GM13976 (cell line): ENCODE data around the gene BATF3.

Experiments used
- DNase-seq: peaks from one replicate; pipeline ENCODE4 v3.0.0; 2012; ENCODE audit warnings: low spot score
- in situ Hi-C: fragments of 300-500 bp; cut with MboI; formaldehyde crosslinking; loops from one replicate; pipeline ENCODE4 v1.12.0; 2022; ENCODE audit warnings: low sequenced_read_pairs, mixed read lengths, inconsistent platforms; ENCODE audit not compliant: unreplicated experiment
- TF ChIP-seq, protein P1 (sequence below): IDR thresholded peaks from 2 replicates; pipeline ENCODE4 v1.5.1; 2012; ENCODE audit warnings: borderline replicate concordance, mild to moderate bottlenecking; ENCODE audit not compliant: insufficient read depth; ENCODE audit errors: extremely low read depth, missing control alignments, control extremely low read depth

Gene BATF3

DNA sequence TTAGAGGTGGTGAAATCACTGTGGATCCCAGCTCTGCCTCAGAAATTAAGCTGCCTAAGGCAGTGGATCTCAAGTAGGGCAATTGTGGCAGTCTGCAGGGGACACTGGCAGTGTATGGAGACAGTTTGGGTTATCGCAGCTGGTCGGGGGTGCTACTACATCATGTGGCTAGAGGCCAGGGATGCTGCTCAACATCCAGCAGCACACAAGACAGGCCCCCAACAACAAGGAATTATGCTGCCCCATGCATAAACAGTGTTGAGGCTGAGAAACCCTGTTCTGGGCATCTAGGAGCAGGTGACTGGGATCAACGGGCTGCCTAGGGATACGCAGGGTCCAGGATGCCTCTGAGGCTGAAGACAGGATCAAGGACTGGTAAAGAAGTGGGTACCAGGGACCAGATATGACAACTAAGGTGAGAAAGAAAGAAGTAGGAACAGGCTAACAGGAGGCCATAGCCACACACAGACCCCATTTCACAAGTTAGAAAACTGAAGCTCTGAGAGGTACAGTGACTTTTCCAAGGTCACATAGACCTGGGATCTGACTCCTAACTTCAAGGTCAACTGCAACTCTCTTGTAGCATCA lies 8.7 kb downstream of the BATF3 start:
- in situ Hi-C loops = no loop called here
- TF ChIP-seq, protein P1, sequence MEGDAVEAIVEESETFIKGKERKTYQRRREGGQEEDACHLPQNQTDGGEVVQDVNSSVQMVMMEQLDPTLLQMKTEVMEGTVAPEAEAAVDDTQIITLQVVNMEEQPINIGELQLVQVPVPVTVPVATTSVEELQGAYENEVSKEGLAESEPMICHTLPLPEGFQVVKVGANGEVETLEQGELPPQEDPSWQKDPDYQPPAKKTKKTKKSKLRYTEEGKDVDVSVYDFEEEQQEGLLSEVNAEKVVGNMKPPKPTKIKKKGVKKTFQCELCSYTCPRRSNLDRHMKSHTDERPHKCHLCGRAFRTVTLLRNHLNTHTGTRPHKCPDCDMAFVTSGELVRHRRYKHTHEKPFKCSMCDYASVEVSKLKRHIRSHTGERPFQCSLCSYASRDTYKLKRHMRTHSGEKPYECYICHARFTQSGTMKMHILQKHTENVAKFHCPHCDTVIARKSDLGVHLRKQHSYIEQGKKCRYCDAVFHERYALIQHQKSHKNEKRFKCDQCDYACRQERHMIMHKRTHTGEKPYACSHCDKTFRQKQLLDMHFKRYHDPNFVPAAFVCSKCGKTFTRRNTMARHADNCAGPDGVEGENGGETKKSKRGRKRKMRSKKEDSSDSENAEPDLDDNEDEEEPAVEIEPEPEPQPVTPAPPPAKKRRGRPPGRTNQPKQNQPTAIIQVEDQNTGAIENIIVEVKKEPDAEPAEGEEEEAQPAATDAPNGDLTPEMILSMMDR = no peak
- no peak for DNase-seq

DNA sequence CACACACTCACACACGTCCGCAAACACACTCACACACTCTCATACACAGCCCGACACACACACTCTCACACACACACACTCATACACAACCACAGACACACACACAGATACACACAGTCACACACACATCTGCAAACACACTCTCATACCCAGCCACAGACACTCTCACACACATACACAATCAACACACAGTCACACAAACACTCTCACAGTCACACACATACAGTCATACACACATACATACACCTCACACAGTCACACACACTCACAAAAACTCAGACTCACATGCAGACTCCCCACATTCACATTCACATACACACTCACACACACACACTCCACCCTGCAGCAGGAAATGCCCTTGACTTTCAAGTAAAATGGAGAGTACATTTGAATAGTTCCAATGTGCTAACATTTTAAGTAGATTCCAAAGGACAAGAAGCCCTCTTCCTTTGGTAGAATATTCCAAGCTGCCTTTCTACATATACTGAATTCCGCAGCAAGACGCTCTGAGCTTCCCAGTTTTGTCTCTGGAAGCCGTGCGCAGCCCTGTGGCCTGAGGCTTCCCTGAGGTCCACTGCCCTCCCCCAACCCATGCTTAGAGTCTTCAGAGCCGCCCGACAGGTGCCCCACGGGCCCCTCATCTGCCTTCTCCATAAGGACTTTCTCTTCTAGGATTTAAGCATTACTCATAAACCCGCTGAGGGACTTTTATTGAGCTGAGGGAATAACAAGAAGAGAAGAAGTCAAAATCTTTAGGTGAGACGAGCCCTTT lies 9.7 kb downstream of the BATF3 start:
- TF ChIP-seq, protein P1 = no peak
- in situ Hi-C loops = no loop called here

DNA sequence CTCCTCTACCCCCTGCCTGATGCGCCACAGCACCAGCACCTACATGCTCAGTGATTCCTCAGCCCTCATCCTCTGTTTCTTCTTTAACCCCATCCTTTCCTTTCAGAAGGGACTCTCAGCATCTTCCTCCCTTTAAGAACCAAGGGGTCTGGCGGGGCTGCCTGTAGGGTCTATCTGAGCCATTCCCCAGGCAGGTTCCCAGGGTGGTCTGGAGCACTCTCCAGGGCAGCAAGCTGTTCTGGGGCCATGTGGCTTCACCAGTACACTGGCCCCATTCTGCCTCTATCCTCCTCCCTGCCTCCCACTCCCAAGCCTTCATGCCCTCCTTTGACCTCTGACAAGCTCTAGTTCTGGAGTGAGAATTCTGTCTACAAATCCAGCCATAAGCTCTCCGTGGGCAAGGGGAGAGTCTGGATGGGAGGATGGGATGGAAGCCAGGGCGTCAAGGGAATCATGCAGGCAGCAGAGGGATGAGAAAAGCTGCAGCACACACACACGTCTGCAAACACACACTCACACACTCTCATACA lies 10.4 kb downstream of the BATF3 start:
- in situ Hi-C loops = no loop called here
- TF ChIP-seq, protein P1 = no peak
- no peak for DNase-seq

More for the DNA sequence above, 9.7 kb downstream of the BATF3 start:
- DNase-seq = no peak

DNA sequence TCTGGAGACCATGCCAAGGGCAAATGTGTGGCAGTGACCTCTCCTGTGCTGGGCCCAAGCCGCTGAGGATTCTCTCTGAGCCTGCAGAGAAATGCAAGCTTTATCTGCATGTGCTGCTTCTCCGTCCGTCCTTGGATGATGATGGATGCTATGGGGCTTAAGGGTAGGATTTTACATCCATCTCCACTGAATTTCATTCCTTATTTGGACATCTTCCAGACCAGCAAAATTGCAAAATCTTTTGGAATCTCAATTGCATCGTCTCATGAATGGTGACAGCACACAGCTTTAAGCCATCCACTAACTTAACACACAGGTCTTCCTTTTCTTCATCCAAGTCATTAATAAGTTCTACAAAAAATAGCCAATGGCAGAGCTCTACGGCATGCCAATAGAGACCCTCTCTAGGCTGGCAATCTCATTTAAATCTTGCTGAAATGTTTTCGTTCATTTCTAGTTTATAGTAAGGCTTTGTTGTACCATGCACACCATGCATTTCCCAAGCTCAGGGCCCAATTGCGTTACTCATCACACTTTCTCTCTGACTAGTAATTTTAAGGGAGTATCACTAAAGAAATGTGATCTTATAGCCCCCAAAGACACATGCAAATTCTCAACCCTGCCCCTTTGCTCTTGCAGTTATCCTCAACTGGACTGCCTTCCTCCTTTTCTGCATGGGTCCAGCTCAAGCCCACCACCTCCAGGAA lies 11.1 kb downstream of the BATF3 start:
- TF ChIP-seq, protein P1 = no peak

DNA sequence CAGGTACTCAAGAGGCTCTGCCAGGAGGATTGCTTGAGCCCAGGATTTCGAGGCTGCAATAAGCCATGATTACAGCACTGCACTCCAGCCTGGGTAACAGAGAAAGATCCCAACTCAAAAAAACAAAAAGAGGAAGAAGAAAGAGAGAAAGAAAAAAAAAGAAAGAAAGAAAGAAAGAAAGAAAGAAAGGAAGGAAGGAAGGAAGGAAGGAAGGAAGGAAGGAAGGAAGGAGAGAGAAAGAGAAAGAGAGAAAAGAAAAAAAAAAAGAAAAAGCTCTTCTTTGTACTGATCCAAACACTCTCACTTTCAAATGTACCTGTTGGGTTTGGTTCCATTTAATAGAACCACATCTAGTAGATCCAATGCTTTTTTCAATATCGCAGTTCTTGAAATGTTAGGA lies 11.8 kb downstream of the BATF3 start:
- DNase-seq = no peak
- TF ChIP-seq, protein P1 = no peak
- in situ Hi-C loops = no loop called here

More for the DNA sequence above, 11.1 kb downstream of the BATF3 start:
- no peak for DNase-seq
- in situ Hi-C loops = no loop called here

DNA sequence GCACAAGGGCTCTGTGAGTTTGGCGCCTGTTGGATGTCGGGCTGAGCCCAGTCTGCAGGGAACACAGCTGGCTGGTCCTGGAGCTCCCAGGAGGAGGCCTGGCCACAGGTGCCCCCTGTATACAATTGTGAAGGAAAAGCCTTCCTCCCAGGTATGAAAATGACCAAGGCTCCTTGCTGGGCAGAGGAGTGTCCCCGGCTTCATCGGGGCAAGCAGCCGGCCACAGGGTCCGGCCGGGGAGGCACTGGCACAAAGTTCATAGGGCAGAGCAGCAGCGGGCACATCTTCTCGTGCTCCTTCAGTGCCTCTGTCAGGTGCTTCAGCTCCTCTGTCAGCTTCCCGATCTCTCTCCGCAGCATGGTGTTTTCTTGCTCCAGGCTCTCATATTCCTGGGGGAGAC lies 13.0 kb downstream of the BATF3 start:
- TF ChIP-seq, protein P1 = no peak
- in situ Hi-C loops = no loop called here

More for the DNA sequence above, 13.0 kb downstream of the BATF3 start:
- DNase-seq = no peak
